K562 (cell line): ENCODE measurements around the gene ANAPC13. TPM values are rescaled to one million over a fixed set of nuclear protein-coding genes. Genes with fewer than 3 reads are reported as not detected.

Source experiments
- CHD1 ChIP-seq: fragments of 200-600 bp; sonication (generic); IDR thresholded peaks from one replicate; pipeline ENCODE4 v1.6.1; 2012; ENCODE audit warnings: mild to moderate bottlenecking, moderate library complexity, low read length, inconsistent platforms
- FOSL1 ChIP-seq: fragments of 200-800 bp; sonication (Bioruptor generic); conservative IDR thresholded peaks from 2 replicates; pipeline ENCODE4 v1.6.1; 2016; ENCODE audit warnings: missing genetic modification characterization, missing compliant biosample characterization
- MED1 ChIP-seq: sonication (generic); formaldehyde crosslinking; IDR thresholded peaks from 2 replicates; pipeline ENCODE4 v1.8.1; 2023; ENCODE audit warnings: missing genetic modification reagents, borderline replicate concordance
- ZNF764 ChIP-seq: fragments of 250-450 bp; sonication (Bioruptor Pico); IDR thresholded peaks from 2 replicates; pipeline ENCODE4 v1.4.0; 2020; ENCODE audit warnings: low read depth, mild to moderate bottlenecking, moderate library complexity
- polyA plus RNA-seq, 8 experiments: library from polyadenylated mRNA; depleted of rRNA in 4 of 8; stranded (reverse) in 5 of 8; unstranded in 3 of 8; fragments of >200 nt; fragmentation: Nextera tagmentation in 2 of 8; fragmentation: Illumina TruSeq in 1 of 8; extraction: Ambion mirVana in 2 of 8; extraction: Trizol in 1 of 8; gene quantifications; 2 replicates each; pipeline versions ENCODE4 v1.2.1 to v1.2.3, GENCODE V29; 2011 to 2014; ENCODE audit warnings: inconsistent platforms in 1 of 8, missing spikeins in 1 of 8
- total RNA-seq, 7 experiments: library from RNA; depleted of rRNA in 6 of 7; stranded (reverse); fragments of >200 nt in 6 of 7; fragmentation: Illumina TruSeq in 2 of 7; extraction: Trizol in 2 of 7; gene quantifications; 2 replicates each; pipeline versions ENCODE4 v1.2.1 to v1.2.3, GENCODE V29; 2011 to 2021; ENCODE audit warnings: low replicate concordance in 1 of 7
- TF ChIP-seq, protein P1 (sequence below): fragments of 250-450 bp; sonication (Bioruptor Pico); IDR thresholded peaks from 2 replicates; pipeline ENCODE4 v1.5.0; 2021; ENCODE audit warnings: mild to moderate bottlenecking, moderate library complexity
- TF ChIP-seq, protein P2 (sequence below), 2 experiments: fragments of 450-650 bp; IDR thresholded peaks; 2 replicates each; pipeline ENCODE4 v1.6.1; 2018; ENCODE audit warnings: mild to moderate bottlenecking in 2 of 2, low read depth in 1 of 2; ENCODE audit not compliant: partially characterized antibody in 2 of 2
- TF ChIP-seq, protein P3 (sequence below), 2 experiments: fragments of 450-650 bp; formaldehyde crosslinking in 1 of 2; IDR thresholded peaks; 2 replicates each; pipeline versions ENCODE4 v1.4.0 to v1.6.1; 2014 to 2020; ENCODE audit warnings: mild to moderate bottlenecking in 2 of 2, borderline replicate concordance in 1 of 2, low read depth in 1 of 2

ANAPC13 gene
- total and polyA plus RNA-seq, 9 of the 15 experiments (the other 6 are each of a cell fraction or from before 2014, with no cell fraction given): 48.5 to 238 (median 68.5) TPM

DNA sequence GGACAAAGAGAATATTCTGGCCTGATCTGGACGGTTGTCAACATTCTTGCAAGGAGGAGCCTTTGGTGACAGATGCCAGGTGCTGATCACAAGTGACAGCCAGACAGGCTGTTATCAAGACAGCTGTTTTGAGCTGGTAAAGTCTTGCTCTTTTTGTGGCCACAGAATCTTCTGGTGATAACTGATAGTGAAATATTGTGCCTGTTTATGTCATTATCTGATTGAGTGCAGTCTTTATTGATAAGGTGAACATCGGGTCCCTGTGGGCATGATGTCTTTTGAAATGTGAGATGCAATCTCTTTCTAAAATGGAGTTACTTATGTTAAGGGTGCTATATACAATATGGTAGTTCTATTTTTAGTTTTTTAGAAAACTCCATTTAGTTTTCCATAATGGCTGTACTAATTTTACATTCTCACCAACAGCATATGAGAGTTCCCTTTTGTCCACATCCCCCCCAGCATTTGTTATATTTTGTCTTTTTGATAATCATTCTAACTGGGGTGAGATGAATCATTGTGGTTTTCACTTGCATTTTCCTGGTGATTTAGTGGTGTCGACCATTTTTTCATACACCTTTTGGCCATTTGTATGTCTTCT lies 10.8 kb upstream of the ANAPC13 start (continued):
- TF ChIP-seq, protein P1, sequence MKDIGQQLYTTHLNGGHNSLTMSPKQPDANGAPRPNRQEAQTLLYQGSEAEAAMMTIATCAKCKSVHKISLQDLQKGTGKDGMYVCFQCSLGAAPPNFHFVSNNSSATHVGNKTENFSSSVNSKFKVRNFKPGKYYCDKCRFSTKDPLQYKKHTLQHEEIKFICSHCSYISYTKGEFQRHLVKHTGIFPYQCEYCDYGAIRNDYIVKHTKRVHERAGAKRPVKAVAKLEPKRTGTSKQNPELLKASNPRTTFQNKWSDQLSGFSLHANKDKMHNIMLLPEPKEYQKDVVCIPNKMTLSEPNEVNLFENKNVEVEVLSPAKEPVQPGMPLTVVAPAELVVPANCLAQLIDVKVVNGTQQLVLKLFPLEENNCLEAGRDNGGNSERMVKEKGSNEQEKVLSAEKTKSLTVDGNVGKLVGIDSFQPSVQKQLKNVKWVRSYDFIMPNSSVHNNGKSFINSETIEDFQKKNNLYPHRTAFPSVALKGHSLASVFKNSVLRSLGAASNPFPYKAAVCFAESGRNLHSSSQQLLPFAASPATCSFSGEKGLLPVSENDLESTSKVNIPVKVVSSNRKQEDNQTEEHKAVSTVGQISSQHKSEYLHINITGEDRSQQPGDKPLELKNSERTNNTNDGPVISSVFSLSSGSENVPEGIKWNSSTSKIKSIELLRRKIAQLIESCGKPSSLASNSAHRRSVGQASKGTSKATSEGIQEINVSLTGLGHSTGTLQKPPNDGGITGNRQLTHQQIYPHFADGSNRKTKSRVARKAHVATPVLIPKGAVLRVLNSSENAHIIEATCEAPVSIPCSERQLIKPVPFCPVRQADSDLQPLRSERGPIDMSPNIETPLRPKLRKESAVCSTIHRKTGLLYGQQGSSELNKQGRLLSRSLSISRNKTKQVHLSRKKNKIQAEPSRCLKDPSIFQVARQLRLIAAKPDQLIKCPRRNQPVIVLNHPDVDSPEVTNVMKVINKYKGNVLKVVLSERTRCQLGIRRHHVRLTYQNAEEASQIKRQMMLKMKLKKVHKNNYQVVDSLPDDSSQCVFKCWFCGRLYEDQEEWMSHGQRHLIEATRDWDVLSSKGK (CRISPR knock-in tag): no peak
- TF ChIP-seq MED1 (CRISPR knock-in tag) (no peak), ZNF764 (CRISPR knock-in tag) (no peak), FOSL1 (tag) (peak; percentile 84), CHD1 (no peak)
- TF ChIP-seq, protein P2, sequence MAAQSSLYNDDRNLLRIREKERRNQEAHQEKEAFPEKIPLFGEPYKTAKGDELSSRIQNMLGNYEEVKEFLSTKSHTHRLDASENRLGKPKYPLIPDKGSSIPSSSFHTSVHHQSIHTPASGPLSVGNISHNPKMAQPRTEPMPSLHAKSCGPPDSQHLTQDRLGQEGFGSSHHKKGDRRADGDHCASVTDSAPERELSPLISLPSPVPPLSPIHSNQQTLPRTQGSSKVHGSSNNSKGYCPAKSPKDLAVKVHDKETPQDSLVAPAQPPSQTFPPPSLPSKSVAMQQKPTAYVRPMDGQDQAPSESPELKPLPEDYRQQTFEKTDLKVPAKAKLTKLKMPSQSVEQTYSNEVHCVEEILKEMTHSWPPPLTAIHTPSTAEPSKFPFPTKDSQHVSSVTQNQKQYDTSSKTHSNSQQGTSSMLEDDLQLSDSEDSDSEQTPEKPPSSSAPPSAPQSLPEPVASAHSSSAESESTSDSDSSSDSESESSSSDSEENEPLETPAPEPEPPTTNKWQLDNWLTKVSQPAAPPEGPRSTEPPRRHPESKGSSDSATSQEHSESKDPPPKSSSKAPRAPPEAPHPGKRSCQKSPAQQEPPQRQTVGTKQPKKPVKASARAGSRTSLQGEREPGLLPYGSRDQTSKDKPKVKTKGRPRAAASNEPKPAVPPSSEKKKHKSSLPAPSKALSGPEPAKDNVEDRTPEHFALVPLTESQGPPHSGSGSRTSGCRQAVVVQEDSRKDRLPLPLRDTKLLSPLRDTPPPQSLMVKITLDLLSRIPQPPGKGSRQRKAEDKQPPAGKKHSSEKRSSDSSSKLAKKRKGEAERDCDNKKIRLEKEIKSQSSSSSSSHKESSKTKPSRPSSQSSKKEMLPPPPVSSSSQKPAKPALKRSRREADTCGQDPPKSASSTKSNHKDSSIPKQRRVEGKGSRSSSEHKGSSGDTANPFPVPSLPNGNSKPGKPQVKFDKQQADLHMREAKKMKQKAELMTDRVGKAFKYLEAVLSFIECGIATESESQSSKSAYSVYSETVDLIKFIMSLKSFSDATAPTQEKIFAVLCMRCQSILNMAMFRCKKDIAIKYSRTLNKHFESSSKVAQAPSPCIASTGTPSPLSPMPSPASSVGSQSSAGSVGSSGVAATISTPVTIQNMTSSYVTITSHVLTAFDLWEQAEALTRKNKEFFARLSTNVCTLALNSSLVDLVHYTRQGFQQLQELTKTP (IDR thresholded peaks at IDR 0.05; ENCODE audit: low read depth in 1 of 2, partially characterized antibody in 2 of 2): no peak
- TF ChIP-seq, protein P3, sequence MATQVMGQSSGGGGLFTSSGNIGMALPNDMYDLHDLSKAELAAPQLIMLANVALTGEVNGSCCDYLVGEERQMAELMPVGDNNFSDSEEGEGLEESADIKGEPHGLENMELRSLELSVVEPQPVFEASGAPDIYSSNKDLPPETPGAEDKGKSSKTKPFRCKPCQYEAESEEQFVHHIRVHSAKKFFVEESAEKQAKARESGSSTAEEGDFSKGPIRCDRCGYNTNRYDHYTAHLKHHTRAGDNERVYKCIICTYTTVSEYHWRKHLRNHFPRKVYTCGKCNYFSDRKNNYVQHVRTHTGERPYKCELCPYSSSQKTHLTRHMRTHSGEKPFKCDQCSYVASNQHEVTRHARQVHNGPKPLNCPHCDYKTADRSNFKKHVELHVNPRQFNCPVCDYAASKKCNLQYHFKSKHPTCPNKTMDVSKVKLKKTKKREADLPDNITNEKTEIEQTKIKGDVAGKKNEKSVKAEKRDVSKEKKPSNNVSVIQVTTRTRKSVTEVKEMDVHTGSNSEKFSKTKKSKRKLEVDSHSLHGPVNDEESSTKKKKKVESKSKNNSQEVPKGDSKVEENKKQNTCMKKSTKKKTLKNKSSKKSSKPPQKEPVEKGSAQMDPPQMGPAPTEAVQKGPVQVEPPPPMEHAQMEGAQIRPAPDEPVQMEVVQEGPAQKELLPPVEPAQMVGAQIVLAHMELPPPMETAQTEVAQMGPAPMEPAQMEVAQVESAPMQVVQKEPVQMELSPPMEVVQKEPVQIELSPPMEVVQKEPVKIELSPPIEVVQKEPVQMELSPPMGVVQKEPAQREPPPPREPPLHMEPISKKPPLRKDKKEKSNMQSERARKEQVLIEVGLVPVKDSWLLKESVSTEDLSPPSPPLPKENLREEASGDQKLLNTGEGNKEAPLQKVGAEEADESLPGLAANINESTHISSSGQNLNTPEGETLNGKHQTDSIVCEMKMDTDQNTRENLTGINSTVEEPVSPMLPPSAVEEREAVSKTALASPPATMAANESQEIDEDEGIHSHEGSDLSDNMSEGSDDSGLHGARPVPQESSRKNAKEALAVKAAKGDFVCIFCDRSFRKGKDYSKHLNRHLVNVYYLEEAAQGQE (IDR thresholded peaks at IDR 0.05; ENCODE audit: borderline replicate concordance): peak; percentile 31; the same call in 1 of the 2 replicates
- TF ChIP-seq, protein P3 (CRISPR knock-in tag; IDR thresholded peaks at IDR 0.05; ENCODE audit: low read depth): no peak
